Effector memory CD4-positive, alpha-beta T cell (primary cell): ENCODE measurements around the gene SBF2.

Experiments used
- DNase-seq, 3 donors: peaks; one replicate each; pipeline ENCODE4 v3.0.0-alpha.2; 2020
- H3K27ac ChIP-seq: 2 replicates; pipeline ENCODE4 v1.7.0; 2013; ENCODE audit warnings: mild to moderate bottlenecking, low read length, moderate library complexity; ENCODE audit not compliant: insufficient read depth, poor library complexity, severe bottlenecking
- H3K27me3 ChIP-seq: replicated peaks from 2 replicates; pipeline ENCODE4 v1.7.0; 2013; ENCODE audit warnings: mild to moderate bottlenecking, low read length; ENCODE audit not compliant: insufficient read depth, control insufficient read depth, poor library complexity, severe bottlenecking
- H3K36me3 ChIP-seq: 2 replicates; pipeline ENCODE4 v1.7.0; 2013; ENCODE audit warnings: mild to moderate bottlenecking, low read length, moderate library complexity; ENCODE audit not compliant: control insufficient read depth, insufficient read depth
- H3K4me1 ChIP-seq: 2 replicates; pipeline ENCODE4 v1.7.0; 2013; ENCODE audit warnings: low read length, mild to moderate bottlenecking; ENCODE audit not compliant: control insufficient read depth, insufficient read depth, poor library complexity, severe bottlenecking
- H3K4me3 ChIP-seq: 2 replicates; pipeline ENCODE4 v1.7.0; 2013; ENCODE audit warnings: low read length, low read depth, mild to moderate bottlenecking; ENCODE audit not compliant: insufficient read depth, poor library complexity, severe bottlenecking
- H3K9me3 ChIP-seq: 2 replicates; pipeline ENCODE4 v1.7.0; 2013; ENCODE audit warnings: mild to moderate bottlenecking, low read length, moderate library complexity; ENCODE audit not compliant: control insufficient read depth

Gene SBF2

DNA sequence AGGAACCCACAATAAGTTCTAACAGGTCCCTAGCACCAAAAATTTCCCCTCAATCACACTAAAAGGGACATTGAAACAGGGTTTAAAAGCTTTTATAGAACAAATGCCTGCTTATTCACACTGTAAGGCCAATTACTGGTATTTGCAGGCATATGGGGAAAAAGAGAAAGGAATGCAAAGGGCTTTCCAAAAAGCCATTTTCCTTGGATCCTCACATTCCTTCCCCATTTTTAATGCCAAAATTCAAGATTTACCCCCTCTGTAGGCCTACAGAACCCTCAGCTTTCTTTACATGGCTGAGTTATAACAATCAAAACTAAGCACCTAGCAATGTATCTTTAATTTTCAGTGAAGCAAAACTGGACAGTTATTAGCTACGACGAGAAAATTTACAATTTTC, 102.0 kb downstream of the SBF2 start:
- no peak for DNase-seq
- no peaks in the 10 kb centered on the region for H3K36me3 ChIP-seq
- no peaks in the 10 kb centered on the region for H3K4me1 ChIP-seq
- no peak overlapping the region for H3K27ac ChIP-seq
- no peaks in the 10 kb centered on the region for H3K27me3 ChIP-seq
- H3K9me3 ChIP-seq, result no peaks in the 10 kb centered on the region
- no peak overlapping the region for H3K4me3 ChIP-seq

DNA sequence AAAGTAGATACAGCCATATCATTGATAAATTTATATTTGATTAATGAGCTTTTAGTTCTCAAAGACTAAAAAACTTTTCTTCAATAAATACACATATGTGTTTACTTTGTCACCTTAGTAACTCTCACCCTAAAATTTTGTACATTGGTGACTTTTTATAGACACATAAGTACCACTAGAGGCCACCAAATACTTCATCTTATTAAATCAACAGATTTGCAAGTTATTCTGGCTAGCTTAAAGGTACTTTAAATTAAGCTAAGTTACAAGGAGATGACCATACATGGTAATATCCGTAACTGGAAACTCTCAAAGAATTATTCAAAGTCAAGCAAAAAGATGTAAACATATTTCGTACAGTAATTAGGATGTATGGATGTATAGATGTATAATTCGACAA, 112.2 kb downstream of the SBF2 start:
- Histone ChIP-seq H3K4me3 (no peak overlapping the region), H3K27me3 (no peaks in the 10 kb centered on the region), H3K36me3 (no peaks in the 10 kb centered on the region), H3K27ac (no peak overlapping the region), H3K9me3 (no peaks in the 10 kb centered on the region), H3K4me1 (no peaks in the 10 kb centered on the region)
- DNase-seq, result no peak

DNA sequence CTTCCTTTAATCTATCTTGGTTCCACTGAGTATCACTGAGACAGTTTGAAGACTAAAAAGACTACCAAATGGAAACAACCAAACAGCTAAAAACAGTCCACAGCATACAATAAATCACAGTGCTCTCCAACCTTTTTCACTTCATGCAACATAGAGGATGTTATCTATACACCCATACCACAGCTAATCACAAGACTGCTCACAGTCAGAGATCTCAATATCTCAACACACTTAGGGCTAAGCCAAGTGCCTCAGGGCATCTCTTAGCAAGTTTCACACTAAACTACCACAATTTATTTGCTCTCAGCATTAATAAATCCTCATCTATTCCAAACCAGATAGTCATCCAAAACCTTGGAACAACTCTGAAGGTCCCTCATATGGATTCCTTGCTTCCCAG, 129.4 kb downstream of the SBF2 start:
- Histone ChIP-seq H3K9me3 (no peaks in the 10 kb centered on the region), H3K27ac (no peak overlapping the region), H3K4me3 (no peak overlapping the region), H3K27me3 (no peaks in the 10 kb centered on the region), H3K36me3 (no peaks in the 10 kb centered on the region), H3K4me1 (no peaks in the 10 kb centered on the region)
- DNase-seq, result no peak

DNA sequence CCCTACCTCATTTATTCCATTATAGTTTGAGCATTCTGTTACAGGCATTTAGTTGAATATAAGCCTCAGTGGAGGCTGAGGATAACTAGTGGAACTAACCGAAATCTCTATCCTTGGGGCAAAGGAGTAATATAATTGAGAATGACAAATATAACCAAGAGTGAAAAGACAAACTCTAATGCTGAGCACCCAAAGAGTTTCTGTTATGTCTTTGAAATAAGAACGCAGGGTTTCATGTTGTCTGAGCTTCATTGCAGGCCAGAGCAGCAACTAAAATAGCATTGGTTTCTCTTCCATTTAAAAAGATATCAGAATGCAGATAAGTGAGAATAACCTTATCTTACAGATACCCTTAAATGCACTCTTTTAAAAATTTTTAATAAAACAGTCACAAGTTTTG, 131.8 kb downstream of the SBF2 start:
- no peak overlapping the region for H3K27ac ChIP-seq
- no peaks in the 10 kb centered on the region for H3K27me3 ChIP-seq
- H3K36me3 ChIP-seq, result no peaks in the 10 kb centered on the region
- H3K4me1 ChIP-seq, result no peaks in the 10 kb centered on the region
- no peaks in the 10 kb centered on the region for H3K9me3 ChIP-seq
- H3K4me3 ChIP-seq, result no peak overlapping the region
- DNase-seq, result no peak

DNA sequence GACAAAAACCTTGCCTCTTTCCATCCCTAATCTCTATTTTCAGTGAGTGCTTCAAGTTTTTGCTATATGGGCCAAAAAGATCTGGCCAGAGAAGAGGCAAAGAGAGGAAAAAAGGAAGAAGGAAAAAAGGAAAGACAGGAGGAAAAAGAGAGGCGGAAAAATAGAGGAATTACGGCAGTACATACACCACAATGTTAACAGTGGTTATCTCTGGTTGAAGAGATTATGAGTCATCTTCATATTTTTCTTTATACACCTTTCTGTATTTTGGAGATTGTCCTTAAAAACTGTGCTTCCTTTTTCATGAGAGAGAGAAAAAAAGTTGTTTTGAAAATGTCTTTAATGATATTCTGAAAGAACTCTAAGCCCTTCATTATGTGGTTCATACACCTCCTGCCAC, 133.7 kb downstream of the SBF2 start:
- Histone ChIP-seq H3K36me3 (no peaks in the 10 kb centered on the region), H3K27ac (no peak overlapping the region), H3K27me3 (no peaks in the 10 kb centered on the region), H3K9me3 (no peaks in the 10 kb centered on the region), H3K4me1 (no peaks in the 10 kb centered on the region), H3K4me3 (no peak overlapping the region)
- DNase-seq, result no peak

DNA sequence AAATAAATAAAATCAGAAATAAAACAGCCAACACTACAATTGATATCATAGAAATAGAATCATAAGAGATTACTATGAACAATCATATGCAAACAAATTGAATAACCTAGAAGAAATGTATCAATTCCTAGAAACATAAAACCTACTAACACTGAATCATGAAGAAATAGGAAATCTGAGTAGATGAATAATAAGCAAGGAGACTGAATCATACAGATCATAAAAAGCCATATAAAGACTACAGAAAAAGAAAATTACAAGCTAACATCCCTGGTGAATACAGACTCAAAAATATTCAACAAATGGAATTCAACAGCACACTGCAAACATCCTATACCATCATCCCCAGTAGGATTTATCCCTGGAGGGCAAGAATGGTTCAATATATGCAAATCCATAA, 135.6 kb downstream of the SBF2 start:
- Histone ChIP-seq H3K27me3 (no peaks in the 10 kb centered on the region), H3K36me3 (no peaks in the 10 kb centered on the region), H3K27ac (no peak overlapping the region), H3K9me3 (no peaks in the 10 kb centered on the region), H3K4me1 (no peaks in the 10 kb centered on the region), H3K4me3 (no peak overlapping the region)
- no peak for DNase-seq

DNA sequence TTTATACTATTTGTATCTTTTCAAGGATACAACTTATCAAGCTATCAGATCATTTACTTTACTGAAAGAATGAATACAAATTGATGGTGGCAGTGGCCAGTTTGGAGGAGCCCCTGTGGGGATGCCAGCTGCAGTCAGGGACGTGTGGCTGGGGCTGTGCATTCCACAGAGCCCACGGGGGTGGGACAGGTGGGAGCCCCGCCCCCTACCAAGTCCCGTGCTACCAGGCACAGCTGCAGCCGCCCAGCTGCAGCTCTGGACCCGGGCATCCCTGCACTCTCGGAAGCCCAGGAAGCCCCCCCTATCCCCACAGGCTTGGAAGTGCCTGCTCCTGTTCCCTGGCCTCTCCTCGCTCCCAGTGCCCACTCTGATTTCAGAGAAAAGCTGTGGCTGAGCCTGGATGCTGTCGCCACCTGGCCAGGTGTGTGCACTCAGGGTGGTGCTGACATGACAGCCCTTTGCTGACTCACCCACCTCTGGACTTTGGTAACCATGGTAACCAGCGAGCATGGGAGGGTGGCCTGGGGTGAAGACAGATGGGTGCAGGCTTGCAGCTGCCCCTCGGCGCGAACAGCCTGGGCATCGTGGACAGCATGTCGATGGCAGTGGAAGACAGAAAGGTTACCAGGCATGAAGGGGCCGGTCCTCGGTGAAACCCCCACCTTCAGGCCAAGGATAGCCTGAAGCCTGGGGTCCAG, 138.1 kb downstream of the SBF2 start:
- no peaks in the 10 kb centered on the region for H3K9me3 ChIP-seq
- no peak for DNase-seq
- H3K36me3 ChIP-seq, result no peaks in the 10 kb centered on the region
- no peak overlapping the region for H3K27ac ChIP-seq
- no peaks in the 10 kb centered on the region for H3K27me3 ChIP-seq
- no peaks in the 10 kb centered on the region for H3K4me1 ChIP-seq
- no peak overlapping the region for H3K4me3 ChIP-seq

DNA sequence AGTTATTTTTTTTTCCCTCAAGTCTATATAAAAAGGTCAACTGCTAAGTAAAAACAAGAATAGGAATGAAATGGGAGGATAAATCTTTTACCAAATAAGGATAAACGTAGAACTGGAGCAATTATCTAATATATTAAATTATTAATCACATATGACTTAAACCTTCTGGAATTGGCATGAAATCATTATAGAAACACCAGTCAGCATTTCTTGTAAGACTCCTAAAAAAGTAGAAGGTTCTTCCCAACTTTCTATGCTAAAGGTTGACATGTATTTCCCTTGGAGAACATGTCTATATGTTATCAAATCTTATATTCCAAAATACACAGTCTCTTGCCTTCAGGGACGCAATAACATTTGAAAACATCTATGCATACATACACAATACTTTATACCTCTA, 143.2 kb downstream of the SBF2 start:
- H3K4me3 ChIP-seq, result no peak overlapping the region
- no peaks in the 10 kb centered on the region for H3K9me3 ChIP-seq
- no peaks in the 10 kb centered on the region for H3K4me1 ChIP-seq
- no peak for DNase-seq
- H3K27ac ChIP-seq, result no peak overlapping the region
- H3K36me3 ChIP-seq, result no peaks in the 10 kb centered on the region
- no peaks in the 10 kb centered on the region for H3K27me3 ChIP-seq

DNA sequence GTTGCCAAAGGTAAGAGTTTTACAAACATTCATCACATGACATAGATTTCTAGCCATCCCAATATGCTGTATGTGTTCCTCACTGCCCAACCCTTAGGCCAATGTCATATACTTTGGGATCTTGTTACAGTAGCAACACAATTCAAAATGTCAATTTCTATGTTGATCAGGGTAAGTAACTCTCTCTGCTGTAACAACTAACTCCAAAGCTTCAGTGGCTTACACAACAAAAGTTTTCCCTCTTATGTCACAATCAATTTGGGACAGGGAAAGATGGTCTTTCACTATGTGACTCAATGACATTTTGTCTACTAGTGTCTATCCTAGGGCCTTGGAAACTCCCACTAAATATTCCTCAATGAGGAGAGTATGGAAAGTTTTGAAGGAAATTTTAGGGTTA, 144.5 kb downstream of the SBF2 start:
- Histone ChIP-seq H3K27ac (no peak overlapping the region), H3K4me3 (no peak overlapping the region), H3K27me3 (no peaks in the 10 kb centered on the region), H3K9me3 (no peaks in the 10 kb centered on the region), H3K4me1 (no peaks in the 10 kb centered on the region), H3K36me3 (no peaks in the 10 kb centered on the region)
- no peak for DNase-seq

DNA sequence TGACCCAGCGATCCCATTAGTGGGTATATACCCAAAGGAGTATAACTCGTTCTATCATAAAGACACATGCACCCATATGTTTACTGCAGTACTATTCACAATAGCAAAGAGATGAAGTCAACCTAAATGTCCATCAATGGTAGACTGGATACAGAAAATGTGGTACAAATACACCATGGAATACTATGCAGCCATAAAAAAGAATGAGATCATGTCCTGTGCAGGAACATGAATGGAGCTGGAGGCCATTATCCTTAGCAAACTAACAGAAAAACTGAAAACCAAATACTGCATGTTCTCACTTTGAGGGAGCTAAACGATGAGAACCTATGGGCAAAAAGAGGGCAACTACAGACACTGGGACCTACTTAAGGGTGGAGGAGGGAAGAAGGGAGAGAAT, 146.8 kb downstream of the SBF2 start:
- no peaks in the 10 kb centered on the region for H3K27me3 ChIP-seq
- H3K36me3 ChIP-seq, result no peaks in the 10 kb centered on the region
- H3K4me1 ChIP-seq, result no peaks in the 10 kb centered on the region
- no peak overlapping the region for H3K27ac ChIP-seq
- no peak overlapping the region for H3K4me3 ChIP-seq
- no peaks in the 10 kb centered on the region for H3K9me3 ChIP-seq
- DNase-seq, result no peak
